ENCODE data around the gene HES7. TPM values are rescaled to one million over a fixed set of nuclear protein-coding genes. Genes with fewer than 3 reads are reported as not detected.
"Not testable (repeated sequence)": the region's sequence is repeated elsewhere in the genome, so short reads cannot be mapped to it uniquely, and the experiment has no call there.

HES7 gene
- 1 to 10 TPM in 1 of 4 donors, not detected in 3; 2.1 TPM for total RNA-seq

DNA sequence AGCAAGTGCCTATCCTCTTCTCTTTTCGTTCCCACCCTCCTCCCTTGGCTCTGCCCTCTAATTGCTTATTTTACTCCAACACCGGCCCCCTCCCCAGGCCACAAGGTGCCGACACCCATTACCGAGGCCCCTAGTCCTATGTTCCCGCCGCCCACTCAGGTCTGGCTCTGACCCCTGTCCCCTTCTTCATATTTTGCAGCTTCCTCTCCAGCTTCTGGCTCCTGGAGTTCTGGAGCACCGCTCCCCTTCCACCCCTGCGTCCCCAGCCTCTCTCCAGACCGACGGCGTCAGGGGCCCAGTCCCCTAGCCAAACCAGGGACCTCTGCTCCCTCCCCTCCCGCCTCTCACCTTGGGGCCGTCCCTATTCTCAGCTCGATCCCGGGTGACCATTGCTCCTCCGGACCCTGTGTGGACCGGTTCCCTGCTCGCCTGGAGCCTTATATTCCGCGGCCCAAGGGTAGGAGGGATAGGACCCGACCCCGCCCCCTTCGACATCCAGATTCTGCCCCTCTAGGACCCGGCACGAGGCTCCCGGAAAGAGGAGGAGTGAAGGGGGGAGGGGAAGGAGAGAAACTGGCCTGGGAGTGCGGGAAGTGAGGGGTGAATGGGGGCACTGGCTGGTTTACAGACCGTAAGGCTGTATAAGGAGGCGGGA is at the start of gene HES7:
Gene HES7, minus strand, starts transcription at position 412 of the 655 bp plus-strand sequence. Its CDS starts 22 bp downstream, at position 390.
- Histone ChIP-seq H3K4me1 (peaks cover 4 to 70% (median 51%) of the 10 kb centered on the region in 4 donors), H3K27me3 (no peaks in the 10 kb centered on the region), H3K9me3 (no peaks in the 10 kb centered on the region), H3K4me3 (peak within 1 kb of the TSS; percentile 54 to 86 (median 60)), H3K36me3 (no peaks in the 10 kb centered on the region), H3K27ac (peak within 1 kb of the TSS; percentile 38 to 94 (median 74))
- WGBS, 2 donors: 1% methylated on average over 29 of the region's 29 CpGs
- no peak for TF ChIP-seq EP300 (IDR thresholded peaks at IDR 0.05)
- TF ChIP-seq, protein P1, sequence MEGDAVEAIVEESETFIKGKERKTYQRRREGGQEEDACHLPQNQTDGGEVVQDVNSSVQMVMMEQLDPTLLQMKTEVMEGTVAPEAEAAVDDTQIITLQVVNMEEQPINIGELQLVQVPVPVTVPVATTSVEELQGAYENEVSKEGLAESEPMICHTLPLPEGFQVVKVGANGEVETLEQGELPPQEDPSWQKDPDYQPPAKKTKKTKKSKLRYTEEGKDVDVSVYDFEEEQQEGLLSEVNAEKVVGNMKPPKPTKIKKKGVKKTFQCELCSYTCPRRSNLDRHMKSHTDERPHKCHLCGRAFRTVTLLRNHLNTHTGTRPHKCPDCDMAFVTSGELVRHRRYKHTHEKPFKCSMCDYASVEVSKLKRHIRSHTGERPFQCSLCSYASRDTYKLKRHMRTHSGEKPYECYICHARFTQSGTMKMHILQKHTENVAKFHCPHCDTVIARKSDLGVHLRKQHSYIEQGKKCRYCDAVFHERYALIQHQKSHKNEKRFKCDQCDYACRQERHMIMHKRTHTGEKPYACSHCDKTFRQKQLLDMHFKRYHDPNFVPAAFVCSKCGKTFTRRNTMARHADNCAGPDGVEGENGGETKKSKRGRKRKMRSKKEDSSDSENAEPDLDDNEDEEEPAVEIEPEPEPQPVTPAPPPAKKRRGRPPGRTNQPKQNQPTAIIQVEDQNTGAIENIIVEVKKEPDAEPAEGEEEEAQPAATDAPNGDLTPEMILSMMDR (IDR thresholded peaks at IDR 0.05): no peak
- TF ChIP-seq POLR2A (IDR thresholded peaks at IDR 0.05): no peak
- peak in 1 of 2 donors; percentile 44 for DNase-seq (ENCODE audit: low spot score in 2 of 2)

DNA sequence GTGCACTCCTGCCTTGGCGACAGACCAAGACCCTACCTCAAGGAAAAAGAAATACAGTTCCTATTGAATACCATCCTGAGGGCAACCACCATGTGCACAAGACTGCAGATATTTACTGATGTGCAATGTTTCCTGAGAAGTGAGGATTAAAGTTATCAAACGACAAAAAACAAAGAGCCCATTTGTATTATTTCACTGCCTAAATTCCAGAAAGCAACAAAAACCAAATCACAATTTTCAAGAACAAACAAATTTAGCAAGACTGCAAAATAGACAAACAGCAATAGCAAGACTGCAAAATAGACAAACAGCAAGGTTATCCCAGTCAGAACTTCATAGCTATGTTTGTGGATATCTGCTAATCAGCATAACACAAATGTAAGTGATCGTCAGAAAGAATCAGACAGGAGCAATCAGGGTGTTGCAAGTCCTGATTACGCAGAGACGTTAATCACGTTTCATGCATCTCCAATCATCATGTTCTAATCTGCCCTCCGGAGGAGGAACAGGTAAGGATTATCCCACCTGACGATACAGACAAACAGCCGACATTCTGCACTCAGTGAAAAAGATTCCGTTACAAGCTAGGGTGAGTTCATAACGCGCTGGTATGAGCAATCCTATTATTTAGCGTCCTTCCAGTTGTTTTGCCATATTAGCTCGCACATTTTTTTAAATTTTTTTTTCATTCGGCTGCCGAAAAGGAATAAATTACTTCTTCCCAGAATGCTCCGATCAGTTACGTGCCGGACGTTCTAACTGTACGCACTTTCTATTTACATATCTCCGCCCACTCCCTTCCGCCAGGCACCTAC is 49.4 kb upstream of the HES7 start:
- 1% methylated on average over 23 of the region's 23 CpGs for WGBS, 2 donors
- DNase-seq (ENCODE audit: low spot score in 2 of 2): peak; percentile 63 to 81
- no peaks in the 10 kb centered on the region for H3K9me3 ChIP-seq
- H3K27ac ChIP-seq: peak overlapping the region; percentile 69 to 98 (median 93)
- no peaks in the 10 kb centered on the region for H3K36me3 ChIP-seq
- H3K27me3 ChIP-seq: no peaks in the 10 kb centered on the region
- peak overlapping the region; percentile 11 to 52 (median 32) for H3K4me3 ChIP-seq
- H3K4me1 ChIP-seq: peaks cover 0 to 44% (median 22%) of the 10 kb centered on the region in 4 donors
- TF ChIP-seq EP300 (IDR thresholded peaks at IDR 0.05) (peak; percentile 95 to 100), POLR2A (IDR thresholded peaks at IDR 0.05) (peak; percentile 98 to 100)
- TF ChIP-seq, protein P1 (IDR thresholded peaks at IDR 0.05): peak in 1 of 5 experiments; percentile 35

DNA sequence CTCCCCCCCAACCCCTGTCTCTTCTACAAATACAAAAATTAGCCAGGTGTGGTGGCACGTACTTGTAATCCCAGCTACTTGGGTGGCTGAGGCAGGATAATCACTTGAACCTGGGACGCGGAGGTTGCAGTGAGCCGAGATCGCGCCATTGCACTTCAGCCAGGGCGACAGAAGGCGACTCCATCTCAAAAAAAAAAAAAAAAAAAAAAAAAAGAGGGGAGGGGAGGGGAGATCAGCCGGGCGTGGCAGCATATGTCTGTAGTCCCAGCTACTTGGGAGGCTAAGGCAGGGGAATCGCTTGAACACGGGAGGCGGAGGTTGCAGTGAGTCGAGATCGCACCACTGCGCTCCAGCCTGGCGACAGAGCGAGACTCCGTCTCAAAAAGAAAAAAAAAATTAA is 46.3 kb upstream of the HES7 start:
- H3K4me1 ChIP-seq: peaks cover 0 to 27% (median 11%) of the 10 kb centered on the region in 4 donors
- H3K27ac ChIP-seq; H3K36me3 ChIP-seq; DNase-seq (ENCODE audit: low spot score in 2 of 2); H3K4me3 ChIP-seq; H3K27me3 ChIP-seq; H3K9me3 ChIP-seq: not testable (repeated sequence)
- WGBS, 2 donors: 92% methylated on average over 19 of the region's 19 CpGs

DNA sequence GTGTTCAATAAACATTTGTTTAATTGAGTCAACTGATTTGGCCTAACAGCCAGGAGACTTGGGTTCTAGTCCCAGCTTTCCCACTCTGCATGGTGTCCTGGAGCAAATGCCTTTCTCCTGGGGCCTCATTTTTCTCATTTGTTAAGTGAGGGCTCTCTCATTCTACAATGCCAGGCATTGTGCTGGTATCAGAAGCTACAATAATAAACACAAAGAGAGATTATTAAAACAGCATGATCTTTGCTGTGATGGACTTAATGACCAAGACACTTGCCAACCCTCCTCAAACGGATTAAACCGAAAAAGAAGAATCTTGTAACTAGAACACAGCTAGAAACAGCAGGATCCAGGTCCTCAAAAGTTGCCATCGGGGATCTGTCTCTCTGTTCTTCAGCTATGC is 43.6 kb upstream of the HES7 start:
- Histone ChIP-seq H3K4me3 (no peak overlapping the region), H3K27ac (peak overlapping the region in 3 of 4 donors; percentile 13 to 57 (median 56)), H3K27me3 (no peaks in the 10 kb centered on the region), H3K4me1 (peaks cover 0 to 24% (median 16%) of the 10 kb centered on the region in 4 donors), H3K36me3 (no peaks in the 10 kb centered on the region), H3K9me3 (no peaks in the 10 kb centered on the region)
- TF ChIP-seq, protein P1 (IDR thresholded peaks at IDR 0.05): no peak
- no peak for DNase-seq (ENCODE audit: low spot score in 2 of 2)
- 36 to 49% methylated on average over 3 of the region's 3 CpGs for WGBS, 2 donors

DNA sequence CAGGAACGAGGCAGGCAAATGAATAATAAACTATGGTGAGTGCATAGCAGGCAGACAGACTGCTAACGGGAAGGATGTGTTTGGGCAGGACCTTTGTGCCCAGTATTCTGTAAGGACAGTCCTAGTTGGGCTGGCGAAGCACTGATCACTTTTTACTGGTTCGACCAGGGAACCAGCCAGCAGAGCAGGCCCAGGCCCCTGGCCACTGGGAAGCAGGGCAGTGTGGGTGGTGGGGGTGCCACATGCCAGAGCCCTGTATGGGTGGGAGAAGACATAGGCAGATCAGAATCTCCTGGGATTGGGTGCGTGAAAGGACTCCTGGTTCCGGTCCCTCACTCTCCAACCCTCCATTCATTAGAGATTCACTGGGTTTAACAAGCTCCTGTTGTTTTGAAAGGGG is 42.8 kb upstream of the HES7 start:
- Histone ChIP-seq H3K9me3 (no peaks in the 10 kb centered on the region), H3K4me3 (no peak overlapping the region), H3K27me3 (no peaks in the 10 kb centered on the region), H3K36me3 (no peaks in the 10 kb centered on the region), H3K4me1 (peaks cover 0 to 24% (median 17%) of the 10 kb centered on the region in 4 donors), H3K27ac (peak overlapping the region in 2 of 4 donors; percentile 56 to 57)
- no peak for DNase-seq (ENCODE audit: low spot score in 2 of 2)
- 80 to 84% methylated on average over 6 of the region's 6 CpGs for WGBS, 2 donors
- no peak for TF ChIP-seq EP300 (IDR thresholded peaks at IDR 0.05)

DNA sequence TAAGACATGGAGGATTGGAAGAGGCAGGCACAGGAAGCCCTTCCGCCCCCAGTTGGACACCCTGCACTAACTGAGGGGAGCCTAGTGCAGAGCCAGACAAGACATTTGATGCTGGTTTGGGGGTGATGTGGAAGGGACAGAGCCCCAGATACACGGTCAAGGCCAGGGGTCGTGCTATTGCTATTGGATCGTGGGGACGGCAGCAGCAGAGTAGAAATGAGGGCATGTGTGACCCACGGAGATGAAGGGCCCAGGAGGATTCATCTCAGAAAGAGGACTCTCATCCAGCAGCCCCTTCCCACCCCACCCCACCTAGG is 40.9 kb upstream of the HES7 start:
- Histone ChIP-seq H3K36me3 (peaks cover 0 to 17% (median 3%) of the 10 kb centered on the region in 3 donors), H3K4me1 (peaks cover 0 to 42% (median 28%) of the 10 kb centered on the region in 4 donors), H3K27me3 (no peaks in the 10 kb centered on the region), H3K4me3 (no peak overlapping the region), H3K27ac (peak overlapping the region; percentile 98 to 100 (median 100)), H3K9me3 (no peaks in the 10 kb centered on the region)
- 64 to 74% methylated on average over 6 of the region's 6 CpGs for WGBS, 2 donors
- no peak for DNase-seq (ENCODE audit: low spot score in 2 of 2)
- no peak for TF ChIP-seq POLR2A (IDR thresholded peaks at IDR 0.05)
- TF ChIP-seq EP300 (IDR thresholded peaks at IDR 0.05): no peak
- TF ChIP-seq, protein P1 (IDR thresholded peaks at IDR 0.05): no peak
